SK-N-SH (cell line): ENCODE results near the gene PEX10. TPM values are rescaled to one million over a fixed set of nuclear protein-coding genes. Genes with fewer than 3 reads are reported as not detected.

ENCODE experiments used
- CTCF ChIA-PET: fragments of 300-600, 350-600 bp; formaldehyde crosslinking; extraction: SDS; loops from one replicate; lab custom pipeline; 2021; lab: Yijun Ruan, JAX
- POLR2A ChIA-PET: fragments of 350-600 bp; sonication (Branson Sonifier 250); formaldehyde crosslinking; extraction: SDS; loops from one replicate; lab custom pipeline; 2020; ENCODE audit warnings: antibody characterized with exemption, inconsistent platforms; lab: Yijun Ruan, JAX
- DNase-seq: peaks from one replicate; pipeline ENCODE4 v3.0.0; 2012
- H2AFZ ChIP-seq: fragments of 200-600 bp; sonication (generic); 2 replicates; pipeline ENCODE4 v1.8.1; 2016; ENCODE audit warnings: antibody characterized with exemption, mild to moderate bottlenecking, low read depth
- H3F3A ChIP-seq: fragments of 200-600 bp; sonication (generic); replicated peaks from 2 replicates; pipeline ENCODE3; 2016; ENCODE audit warnings: antibody characterized with exemption, mild to moderate bottlenecking; ENCODE audit not compliant: insufficient read depth
- H3K27ac ChIP-seq, 2 experiments: fragments of 200-500 bp in 1 of 2; fragments of 200-600 bp in 1 of 2; sonication (Bioruptor generic) in 1 of 2; sonication (generic), shearing (Covaris generic) in 1 of 2; 2 replicates each; pipeline versions ENCODE4 v1.5.1 to v1.6.1; 2014 to 2016; ENCODE audit warnings: low read depth in 2 of 2, inconsistent platforms in 1 of 2, low read length in 1 of 2, mild to moderate bottlenecking in 1 of 2, mixed read lengths in 1 of 2
- H3K27me3 ChIP-seq: fragments of 200-600 bp; sonication (generic), shearing (Covaris generic); 2 replicates; pipeline ENCODE4 v1.6.1; 2016; ENCODE audit warnings: mixed run types; ENCODE audit not compliant: insufficient read depth
- H3K36me3 ChIP-seq, 2 experiments: fragments of 200-500 bp in 1 of 2; fragments of 200-600 bp in 1 of 2; sonication (Bioruptor generic) in 1 of 2; sonication (generic) in 1 of 2; replicated peaks in 1 of 2; 2 replicates each; pipeline versions ENCODE3 to v1.5.1; 2014 to 2016; ENCODE audit warnings: low read length in 1 of 2, mild to moderate bottlenecking in 1 of 2; ENCODE audit not compliant: insufficient read depth in 2 of 2, control insufficient read depth in 1 of 2
- H3K4me1 ChIP-seq, 2 experiments: fragments of 200-500 bp in 1 of 2; fragments of 200-600 bp in 1 of 2; sonication (Bioruptor generic) in 1 of 2; sonication (generic), shearing (Covaris generic) in 1 of 2; 2 replicates each; pipeline versions ENCODE4 v1.5.1 to v1.6.1; 2014 to 2016; ENCODE audit warnings: low read depth in 1 of 2, low read length in 1 of 2, mixed run types in 1 of 2; ENCODE audit not compliant: insufficient read depth in 2 of 2, control insufficient read depth in 1 of 2
- H3K4me2 ChIP-seq: fragments of 200-600 bp; sonication (generic), shearing (Covaris generic); 2 replicates; pipeline ENCODE4 v1.6.1; 2017; ENCODE audit warnings: mixed run types
- H3K4me3 ChIP-seq, 2 experiments: fragments of 200-500 bp in 1 of 2; fragments of 200-600 bp in 1 of 2; sonication (Bioruptor generic) in 1 of 2; sonication (generic), shearing (Covaris generic) in 1 of 2; 2 replicates each; pipeline versions ENCODE4 v1.5.1 to v1.8.1; 2014 to 2016; ENCODE audit warnings: low read depth in 2 of 2, inconsistent platforms in 1 of 2, low read length in 1 of 2, mild to moderate bottlenecking in 1 of 2, mixed read lengths in 1 of 2, moderate library complexity in 1 of 2
- H3K79me2 ChIP-seq: fragments of 200-600 bp; sonication (generic); 2 replicates; pipeline ENCODE4 v1.8.1; 2017; ENCODE audit warnings: mild to moderate bottlenecking; ENCODE audit not compliant: insufficient read depth
- H3K9ac ChIP-seq: fragments of 200-600 bp; sonication (generic); 2 replicates; pipeline ENCODE4 v1.6.1; 2017; ENCODE audit warnings: mixed run types
- H3K9me2 ChIP-seq: fragments of 200-600 bp; sonication (generic); 2 replicates; pipeline ENCODE4 v1.6.1; 2017; ENCODE audit warnings: mixed run types
- H3K9me3 ChIP-seq: fragments of 200-600 bp; sonication (generic); 2 replicates; pipeline ENCODE4 v1.6.1; 2017; ENCODE audit warnings: mixed run types, mild to moderate bottlenecking, moderate library complexity
- H4K20me1 ChIP-seq: fragments of 200-600 bp; sonication (generic); 2 replicates; pipeline ENCODE4 v1.6.1; 2017; ENCODE audit warnings: mild to moderate bottlenecking, mixed run types; ENCODE audit not compliant: insufficient read depth
- ELF1 ChIP-seq: IDR thresholded peaks from 2 replicates; pipeline ENCODE4 v1.4.0; 2012
- FOSL2 ChIP-seq: IDR thresholded peaks from 2 replicates; pipeline ENCODE4 v1.4.0; 2012; ENCODE audit warnings: low read depth, mild to moderate bottlenecking, moderate library complexity, borderline replicate concordance
- FOXM1 ChIP-seq: IDR thresholded peaks from 2 replicates; pipeline ENCODE4 v1.4.0; 2012; ENCODE audit warnings: low read depth, mild to moderate bottlenecking
- JUND ChIP-seq: IDR thresholded peaks from 2 replicates; pipeline ENCODE4 v1.4.0; 2012
- MAX ChIP-seq: IDR thresholded peaks from 2 replicates; pipeline ENCODE4 v1.4.0; 2012; ENCODE audit warnings: low read depth
- MEF2A ChIP-seq: IDR thresholded peaks from 2 replicates; pipeline ENCODE4 v1.4.0; 2012; ENCODE audit warnings: low read depth, borderline replicate concordance
- MXI1 ChIP-seq: IDR thresholded peaks from 2 replicates; pipeline ENCODE4 v1.6.1; 2012; ENCODE audit warnings: mild to moderate bottlenecking, low read depth, low read length, improper control_type of control experiment
- NFIC ChIP-seq: IDR thresholded peaks from 2 replicates; pipeline ENCODE4 v1.4.0; 2012; ENCODE audit warnings: borderline replicate concordance
- NRF1 ChIP-seq: IDR thresholded peaks from 2 replicates; pipeline ENCODE4 v1.6.1; 2012; ENCODE audit warnings: low read depth, mild to moderate bottlenecking, low read length
- PBX3 ChIP-seq: IDR thresholded peaks from 2 replicates; pipeline ENCODE4; 2012
- RAD21 ChIP-seq: IDR thresholded peaks from 2 replicates; pipeline ENCODE4 v1.6.1; 2012; ENCODE audit warnings: mild to moderate bottlenecking, low read length
- RCOR1 ChIP-seq: fragments of 150-350 bp; IDR thresholded peaks from 2 replicates; pipeline ENCODE4 v1.6.1; 2017; ENCODE audit warnings: antibody characterized with exemption, low read length
- REST ChIP-seq: IDR thresholded peaks from 2 replicates; pipeline ENCODE4 v1.6.1; 2012; ENCODE audit warnings: mild to moderate bottlenecking, low read depth, low read length, moderate library complexity
- RFX5 ChIP-seq: IDR thresholded peaks from 2 replicates; pipeline ENCODE4 v1.6.1; 2012; ENCODE audit warnings: mild to moderate bottlenecking, improper control_type of control experiment, low read length
- RXRA ChIP-seq: IDR thresholded peaks from 2 replicates; pipeline ENCODE4 v1.4.0; 2012; ENCODE audit warnings: low read depth, mild to moderate bottlenecking, borderline replicate concordance
- TEAD4 ChIP-seq: IDR thresholded peaks from 2 replicates; pipeline ENCODE4 v1.4.0; 2012; ENCODE audit warnings: mild to moderate bottlenecking, borderline replicate concordance; ENCODE audit not compliant: insufficient read depth
- USF2 ChIP-seq: fragments of 150-350 bp; IDR thresholded peaks from 2 replicates; pipeline ENCODE4 v1.6.1; 2017; ENCODE audit warnings: antibody characterized with exemption, low read length, low read depth, borderline replicate concordance
- WGBS: methylation state at CpG from one replicate; pipeline ENCODE4 v1.1.6; 2017; ENCODE audit warnings: low lambda C conversion rate; 5-methylcytosine and 5-hydroxymethylcytosine counted together
- polyA plus RNA-seq, 3 experiments: library from polyadenylated mRNA; depleted of rRNA; stranded (reverse); fragments of >200 nt; gene quantifications; 2 replicates each; pipeline ENCODE4 v1.2.3, GENCODE V29; 2012
- TF ChIP-seq, protein P1 (sequence below): fragments of 150-350 bp; IDR thresholded peaks from 2 replicates; pipeline ENCODE4 v1.6.1; 2016; ENCODE audit warnings: mild to moderate bottlenecking, low read depth, low read length
- TF ChIP-seq, protein P2 (sequence below): IDR thresholded peaks from 2 replicates; pipeline ENCODE4 v1.4.0; 2012; ENCODE audit warnings: low read depth, borderline replicate concordance

Gene PEX10
- polyA plus RNA-seq, 1 of the 3 experiments (the other 2 are of a cell fraction), result 28.6 TPM

- TF ChIP-seq PBX3, result no peak
These were observed 11.3 kb downstream of the PEX10 start (continued) for GRCh38 chr1:2400950-2401649.

DNA sequence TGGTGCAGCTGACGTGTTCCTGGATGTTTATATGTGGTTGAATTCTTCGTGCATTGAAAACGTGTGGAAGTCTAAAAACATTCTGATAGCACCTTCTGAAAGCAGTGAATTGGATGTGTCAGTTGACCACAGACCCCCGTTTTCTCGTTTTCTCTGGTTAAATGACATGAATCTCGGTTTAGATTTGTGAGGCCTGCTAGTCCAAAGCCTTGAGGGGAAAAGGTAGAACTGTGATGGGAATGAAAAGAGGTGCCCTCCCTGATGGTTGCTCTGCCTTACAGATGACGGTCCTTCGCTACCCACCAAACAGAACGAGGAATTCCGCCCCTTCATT lies 11.8 kb downstream of the PEX10 start:
- Histone ChIP-seq H3K9me2 (no peaks in the 10 kb centered on the region), H4K20me1 (peaks cover 14% of the 10 kb centered on the region; the same call in 1 of the 2 replicates), H2AFZ (no peak overlapping the region), H3K36me3 (peaks cover 34 to 93% of the 10 kb centered on the region in 2 experiments), H3K9ac (no peak overlapping the region), H3F3A (peaks cover 22% of the 10 kb centered on the region), H3K27ac (no peak overlapping the region), H3K9me3 (no peaks in the 10 kb centered on the region), H3K4me3 (no peak overlapping the region), H3K79me2 (peaks cover 39% of the 10 kb centered on the region), H3K4me1 (no peaks in the 10 kb centered on the region; a peak in 1 of 4 replicates), H3K27me3 (no peaks in the 10 kb centered on the region), H3K4me2 (no peak overlapping the region)
- ChIA-PET CTCF (no interaction called here), POLR2A (no interaction called here)
- 92% methylated on average over 10 of the region's 10 CpGs for WGBS
- no peak for TF ChIP-seq MEF2A
- no peak for TF ChIP-seq NRF1
- no peak for TF ChIP-seq TEAD4
- TF ChIP-seq MAX, result no peak
- no peak for TF ChIP-seq REST
- TF ChIP-seq USF2, result no peak
- TF ChIP-seq RXRA, result no peak
- TF ChIP-seq RFX5, result no peak
- no peak for TF ChIP-seq MXI1
- no peak for TF ChIP-seq RCOR1
- no peak for TF ChIP-seq JUND
- no peak for TF ChIP-seq ELF1
- TF ChIP-seq PBX3, result no peak
- TF ChIP-seq, protein P1, sequence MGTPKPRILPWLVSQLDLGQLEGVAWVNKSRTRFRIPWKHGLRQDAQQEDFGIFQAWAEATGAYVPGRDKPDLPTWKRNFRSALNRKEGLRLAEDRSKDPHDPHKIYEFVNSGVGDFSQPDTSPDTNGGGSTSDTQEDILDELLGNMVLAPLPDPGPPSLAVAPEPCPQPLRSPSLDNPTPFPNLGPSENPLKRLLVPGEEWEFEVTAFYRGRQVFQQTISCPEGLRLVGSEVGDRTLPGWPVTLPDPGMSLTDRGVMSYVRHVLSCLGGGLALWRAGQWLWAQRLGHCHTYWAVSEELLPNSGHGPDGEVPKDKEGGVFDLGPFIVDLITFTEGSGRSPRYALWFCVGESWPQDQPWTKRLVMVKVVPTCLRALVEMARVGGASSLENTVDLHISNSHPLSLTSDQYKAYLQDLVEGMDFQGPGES, result no peak
- TF ChIP-seq FOSL2, result no peak
- TF ChIP-seq FOXM1, result no peak
- TF ChIP-seq, protein P2, sequence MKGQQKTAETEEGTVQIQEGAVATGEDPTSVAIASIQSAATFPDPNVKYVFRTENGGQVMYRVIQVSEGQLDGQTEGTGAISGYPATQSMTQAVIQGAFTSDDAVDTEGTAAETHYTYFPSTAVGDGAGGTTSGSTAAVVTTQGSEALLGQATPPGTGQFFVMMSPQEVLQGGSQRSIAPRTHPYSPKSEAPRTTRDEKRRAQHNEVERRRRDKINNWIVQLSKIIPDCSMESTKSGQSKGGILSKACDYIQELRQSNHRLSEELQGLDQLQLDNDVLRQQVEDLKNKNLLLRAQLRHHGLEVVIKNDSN, result no peak
- no peak for TF ChIP-seq NFIC
- TF ChIP-seq RAD21, result no peak
- no peak for DNase-seq
